NCI-H2107 (cell line): ENCODE measurements around the gene HEG1.
"Not testable (repeated sequence)": the region's sequence is repeated elsewhere in the genome, so short reads cannot be mapped to it uniquely, and the experiment has no call there.

Experiments
- DNase-seq: peaks from one replicate; lab custom pipeline; 2025; lab: John Stamatoyannopoulos, UW

HEG1 gene

DNA sequence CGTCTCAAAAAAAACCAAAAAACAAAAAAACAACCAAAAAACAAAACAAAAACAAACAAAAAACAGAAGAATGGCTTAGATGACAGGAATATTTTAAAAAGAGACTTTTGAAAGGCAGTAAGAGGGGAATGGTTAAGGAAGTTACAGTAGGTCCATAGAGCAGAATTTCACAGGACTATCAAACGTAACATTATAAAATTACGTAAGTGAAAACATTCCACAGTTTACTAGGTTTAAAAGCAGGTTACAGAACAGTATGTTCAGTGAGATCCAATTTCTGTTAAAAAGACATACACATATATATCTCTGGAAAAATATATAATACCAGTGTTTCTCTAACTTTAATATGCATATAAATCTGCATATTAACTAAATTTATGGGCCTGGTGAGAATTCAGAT, 71.0 kb downstream of the HEG1 start:
- DNase-seq, result no peak

DNA sequence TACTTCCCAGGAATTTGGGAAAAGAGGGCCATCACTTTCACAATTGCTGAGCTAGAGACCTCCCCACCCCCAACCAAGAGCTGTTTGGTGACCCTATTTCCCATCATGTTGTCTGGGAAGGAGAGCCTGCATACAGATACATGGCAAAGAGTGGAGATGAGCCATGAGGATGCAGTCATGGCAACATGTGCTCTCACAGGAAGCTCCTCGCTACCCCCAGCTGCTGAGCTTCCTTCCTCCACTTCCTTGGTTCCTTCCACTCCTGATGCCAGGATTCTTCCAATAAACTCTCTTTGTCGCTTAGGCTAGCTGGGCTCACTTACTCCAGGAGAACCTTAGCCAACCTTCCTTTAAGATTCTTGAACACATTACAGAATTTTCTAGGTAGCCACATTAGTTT, 72.9 kb downstream of the HEG1 start:
- DNase-seq, result no peak

DNA sequence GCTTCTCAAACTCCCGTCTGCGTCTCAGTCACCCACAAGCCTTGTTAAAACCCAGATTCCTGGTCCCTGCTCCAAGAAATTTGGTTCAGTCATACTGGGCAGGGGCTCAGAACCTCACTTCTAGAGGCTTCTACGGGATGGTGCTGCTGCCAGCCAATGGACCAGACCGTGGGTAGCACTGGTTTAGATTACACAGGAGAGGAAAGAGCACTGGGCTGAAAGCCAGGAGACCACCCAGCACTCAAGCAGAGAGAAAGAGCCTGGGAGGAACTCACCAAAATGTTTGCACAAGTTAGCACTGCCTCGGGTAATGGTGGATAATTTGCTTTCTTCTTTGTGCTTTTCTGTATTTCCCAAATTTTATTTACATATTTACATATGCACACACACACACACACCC, 74.3 kb downstream of the HEG1 start:
- no peak for DNase-seq

DNA sequence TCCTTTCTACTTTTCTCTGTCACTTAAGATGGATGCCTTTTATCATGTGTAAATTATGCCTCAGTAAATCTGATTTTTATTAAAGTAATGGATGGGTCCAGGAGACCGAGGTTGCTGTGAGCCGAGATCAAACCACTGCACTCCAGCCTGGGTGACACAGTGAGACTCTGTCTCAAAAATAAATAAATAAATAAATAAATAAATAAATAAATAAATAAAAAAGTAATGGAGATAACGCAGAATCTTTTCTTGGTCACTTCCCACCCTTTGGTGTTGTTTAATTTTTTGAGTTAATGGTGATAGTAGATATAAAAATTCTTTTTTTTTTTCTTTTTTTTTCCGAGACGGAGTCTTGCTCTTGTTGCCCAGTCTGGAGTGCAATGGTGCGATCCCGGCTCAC, 77.2 kb downstream of the HEG1 start:
- DNase-seq, result no peak

DNA sequence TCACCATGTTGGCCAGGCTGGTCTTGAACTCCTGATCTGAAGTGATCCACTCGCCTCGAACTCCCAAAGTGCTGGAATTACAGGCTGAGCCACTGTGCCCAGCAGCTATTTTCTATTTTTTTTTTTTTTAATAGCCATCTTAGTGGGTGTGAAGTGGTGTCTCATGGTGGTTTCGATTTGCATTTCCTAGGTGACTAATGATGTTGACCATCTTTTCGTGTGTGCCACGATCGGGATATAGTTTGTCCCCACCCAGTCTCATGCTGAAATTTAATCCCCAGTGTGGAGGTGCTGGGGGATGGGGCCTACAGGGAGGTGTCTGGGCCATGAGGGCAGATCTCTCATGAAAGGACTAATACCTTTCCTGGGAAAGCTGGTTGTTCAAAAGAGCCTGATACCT, 79.4 kb downstream of the HEG1 start:
- DNase-seq, result no peak

DNA sequence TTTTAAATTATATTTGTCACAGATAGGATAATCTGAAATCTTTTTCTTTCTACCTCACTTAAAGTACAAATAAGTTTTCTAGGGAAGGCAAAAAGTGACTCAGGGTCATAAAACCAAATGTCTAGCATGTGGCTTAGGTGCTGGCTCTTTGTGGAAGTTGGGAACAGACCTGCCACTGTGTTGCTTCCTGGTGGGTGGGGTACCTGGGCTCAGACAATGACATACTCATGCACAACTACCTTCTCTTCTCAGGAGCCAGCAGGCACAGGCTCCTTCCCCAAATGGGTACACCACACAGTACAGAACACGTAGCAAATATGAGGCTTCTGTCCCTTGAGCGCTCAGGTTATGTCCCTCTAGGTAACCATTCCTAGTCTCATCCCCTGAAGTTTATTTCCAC, 81.1 kb downstream of the HEG1 start:
- DNase-seq, result no peak

DNA sequence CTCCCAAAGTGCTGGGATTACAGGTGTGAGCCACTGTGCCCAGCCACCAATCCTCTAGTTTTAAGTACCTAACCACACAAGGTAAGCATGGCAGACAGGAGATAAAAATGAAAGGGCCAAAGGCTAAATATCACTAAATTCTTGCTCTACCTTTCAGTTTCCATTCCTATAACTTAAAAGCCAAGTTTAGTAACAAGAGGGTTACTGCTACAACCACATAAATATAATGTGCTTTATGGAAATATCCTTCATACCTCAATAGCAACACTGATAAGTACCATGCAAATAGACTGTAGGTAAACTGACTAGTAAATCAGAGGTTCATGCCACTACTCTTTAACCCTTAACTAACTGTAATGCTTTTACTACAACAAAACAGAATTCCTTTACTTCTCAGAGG, 82.5 kb downstream of the HEG1 start:
- DNase-seq, result no peak

DNA sequence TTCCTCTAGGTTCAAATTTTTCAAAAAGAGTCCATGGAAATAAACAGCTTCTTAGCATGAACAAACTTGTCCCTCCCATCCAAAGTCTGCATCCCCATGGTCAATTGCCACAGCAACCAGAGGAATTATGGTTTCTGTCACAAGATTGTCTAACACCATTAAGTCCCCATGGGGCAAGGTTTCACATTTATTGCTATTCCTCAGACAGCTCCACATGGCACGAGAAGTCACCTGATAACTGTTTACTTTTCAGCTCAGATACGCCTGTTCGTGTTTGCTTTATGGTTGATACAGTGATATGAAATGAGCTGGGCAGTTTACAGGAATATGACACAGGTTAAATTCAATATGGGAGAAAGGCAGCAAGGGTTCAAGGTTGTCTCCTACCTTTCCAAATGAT, 83.3 kb downstream of the HEG1 start:
- DNase-seq, result no peak

DNA sequence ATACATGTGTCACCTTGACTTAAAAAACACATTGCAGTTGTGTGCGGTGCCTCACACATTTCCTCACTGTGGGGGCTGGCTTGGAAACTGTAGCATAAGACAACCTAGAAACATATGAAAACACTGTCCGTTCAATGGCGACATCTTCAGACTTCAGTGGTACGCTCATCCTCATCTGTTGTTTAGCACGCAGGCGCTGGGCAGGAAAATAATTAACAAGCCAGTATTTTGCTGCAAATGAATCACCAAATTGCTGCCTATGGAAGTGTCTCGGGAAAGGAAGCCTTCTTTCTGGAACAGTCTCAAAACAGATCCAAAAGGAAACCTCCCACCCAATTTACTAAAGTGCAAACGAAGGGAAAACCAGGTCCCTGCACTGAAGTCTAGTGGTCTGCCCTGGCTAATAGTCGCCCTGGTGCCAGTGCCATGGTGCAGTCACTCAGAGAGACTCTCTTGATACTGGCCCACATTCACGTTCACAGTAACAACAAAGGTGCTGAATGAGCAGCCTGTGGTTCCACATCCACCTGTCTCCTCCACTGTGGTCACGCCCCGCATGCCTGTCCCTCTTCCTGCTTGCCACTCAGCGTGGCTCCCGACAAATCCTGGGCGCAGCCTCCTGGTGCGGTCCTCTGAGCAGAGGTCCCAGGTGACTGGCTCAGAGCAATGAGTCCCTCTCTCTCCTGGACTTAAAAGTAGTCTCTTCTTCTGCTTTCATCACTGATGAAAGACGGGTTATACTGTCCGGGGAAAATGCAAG, 85.7 kb downstream of the HEG1 start:
- DNase-seq, result no peak

DNA sequence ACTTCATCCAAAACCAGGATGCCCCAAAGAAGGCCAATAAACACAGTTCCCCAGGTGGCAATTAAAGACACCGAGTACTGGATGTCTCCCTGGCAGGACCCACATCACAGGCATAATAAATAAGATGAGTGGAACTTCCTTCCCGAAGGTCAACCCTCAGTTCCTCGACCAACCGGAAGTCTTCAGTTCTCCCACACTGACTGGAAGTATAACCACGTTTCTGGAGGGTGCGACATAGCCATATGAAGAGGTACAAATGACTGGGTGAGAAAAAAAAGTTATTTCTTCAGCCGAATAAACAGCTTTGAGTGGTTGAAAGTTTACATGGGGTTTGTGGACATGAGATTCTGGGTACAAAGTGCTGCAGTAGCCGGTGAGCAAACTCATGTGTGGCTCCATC, 86.6 kb downstream of the HEG1 start:
- no peak for DNase-seq

DNA sequence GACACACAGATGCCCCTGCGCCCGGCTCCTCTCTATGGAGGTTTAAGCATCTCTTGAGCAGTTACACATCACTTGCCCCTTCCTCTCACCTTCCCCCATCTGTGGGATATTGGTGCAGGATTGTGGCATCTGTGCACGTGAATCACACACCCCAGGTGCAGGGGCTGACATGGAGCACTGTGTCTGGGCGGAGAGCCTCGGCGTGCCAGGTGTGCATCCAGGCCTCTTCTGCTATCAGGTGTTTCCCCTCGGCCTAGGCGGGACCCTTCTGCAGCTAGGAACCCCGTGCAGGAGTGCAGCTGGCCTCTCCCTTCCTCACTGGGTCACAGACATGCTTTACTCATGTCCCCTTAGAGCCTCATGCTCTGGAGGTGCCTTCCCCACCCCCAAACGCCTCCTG, 87.8 kb downstream of the HEG1 start:
- DNase-seq, result no peak

DNA sequence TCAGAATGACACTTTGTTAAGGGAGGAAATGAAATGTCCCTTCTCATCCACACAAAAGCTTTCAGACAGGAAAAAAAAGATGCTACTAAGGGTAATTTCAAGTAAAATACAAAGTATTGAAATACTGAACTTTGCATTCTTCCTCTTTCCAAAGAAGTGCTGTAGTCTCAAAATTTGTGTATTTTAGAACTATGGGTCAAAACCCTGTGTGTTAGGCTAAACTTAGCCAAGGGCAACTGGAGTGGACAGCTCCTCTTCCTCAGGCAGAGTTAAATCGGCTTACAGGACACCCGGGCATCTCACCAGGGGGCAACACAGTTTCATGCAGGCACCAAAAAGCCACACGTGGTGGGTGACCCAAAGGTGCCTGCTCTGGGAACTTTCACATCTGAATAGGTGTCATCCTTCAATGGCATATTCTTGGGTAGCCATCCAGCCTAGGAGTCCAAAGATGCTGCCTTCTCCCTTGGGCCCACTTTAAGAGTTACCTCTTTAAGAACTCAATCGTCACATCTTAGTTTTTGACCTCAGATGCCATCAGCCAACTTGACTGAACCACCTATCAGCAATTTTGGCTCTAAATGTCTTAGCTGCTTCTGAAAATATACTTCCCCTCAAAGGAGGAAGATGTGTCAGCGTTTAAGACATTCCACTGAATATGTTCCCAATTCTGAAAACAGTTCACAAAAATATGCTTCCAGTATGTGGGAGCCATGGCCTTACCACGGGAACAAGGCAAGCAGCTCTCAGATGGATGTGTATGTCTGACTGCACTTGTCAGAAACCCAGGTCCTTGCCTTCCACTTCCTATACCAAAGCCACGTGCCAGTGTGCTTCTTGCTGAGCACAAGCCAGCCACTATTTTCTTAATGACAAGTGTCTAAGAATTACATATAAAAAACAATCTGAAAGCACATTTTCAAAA, 89.0 kb downstream of the HEG1 start:
- DNase-seq, result no peak

DNA sequence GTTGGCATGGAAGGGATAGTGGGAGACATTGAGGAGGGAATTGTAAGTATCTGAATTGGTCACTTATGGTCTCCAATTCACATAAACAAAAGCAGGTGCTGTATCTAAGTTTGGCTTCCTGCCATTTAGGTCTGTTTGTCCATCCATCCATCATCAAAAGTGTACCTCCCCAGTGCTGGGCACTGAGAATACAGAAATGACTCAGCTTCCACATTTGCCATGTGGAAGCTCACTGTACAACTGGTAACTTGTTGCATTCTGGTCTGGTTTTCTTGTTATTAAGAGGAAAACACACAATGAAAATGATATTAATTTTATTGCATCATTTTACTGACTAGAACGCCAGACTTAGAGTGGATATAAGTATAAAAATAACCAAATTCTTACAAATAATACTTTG, 90.4 kb downstream of the HEG1 start:
- DNase-seq, result no peak

DNA sequence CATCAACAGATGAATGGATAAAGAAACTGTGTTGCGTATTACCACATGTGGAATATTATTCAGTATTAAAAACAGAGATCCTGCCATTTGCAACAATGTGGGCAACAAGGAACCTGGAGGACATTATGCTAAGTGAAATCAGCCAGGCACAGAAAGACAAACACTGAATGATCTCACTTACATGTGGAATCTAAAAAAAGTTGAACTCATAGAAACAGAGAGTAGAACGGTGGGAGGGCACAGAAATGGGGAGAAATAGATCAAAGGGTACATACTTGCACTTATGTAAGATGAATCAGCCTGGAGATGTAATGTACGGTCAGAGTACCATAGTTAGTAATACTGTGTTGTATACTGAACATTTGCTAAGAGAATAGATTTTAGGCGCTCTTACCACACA, 91.4 kb downstream of the HEG1 start:
- no peak for DNase-seq

DNA sequence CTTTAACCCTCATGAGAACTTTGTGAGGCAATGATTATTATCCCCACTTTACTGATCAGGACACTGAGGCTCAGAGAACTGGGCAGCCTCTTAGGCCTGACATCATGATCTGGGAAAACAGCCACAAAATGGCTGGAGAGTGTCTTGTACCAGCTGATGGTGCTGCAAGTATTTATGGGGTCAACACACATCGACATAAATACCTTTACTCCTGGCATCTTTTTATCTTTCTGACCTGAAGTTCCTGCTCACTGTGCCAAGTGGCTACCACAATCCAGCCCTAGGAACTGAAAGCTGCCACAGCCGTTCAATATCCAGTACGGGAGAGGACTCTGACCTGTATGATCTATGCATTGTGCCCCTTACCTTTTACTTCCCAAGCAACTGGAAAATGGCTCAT, 92.0 kb downstream of the HEG1 start:
- DNase-seq, result no peak

DNA sequence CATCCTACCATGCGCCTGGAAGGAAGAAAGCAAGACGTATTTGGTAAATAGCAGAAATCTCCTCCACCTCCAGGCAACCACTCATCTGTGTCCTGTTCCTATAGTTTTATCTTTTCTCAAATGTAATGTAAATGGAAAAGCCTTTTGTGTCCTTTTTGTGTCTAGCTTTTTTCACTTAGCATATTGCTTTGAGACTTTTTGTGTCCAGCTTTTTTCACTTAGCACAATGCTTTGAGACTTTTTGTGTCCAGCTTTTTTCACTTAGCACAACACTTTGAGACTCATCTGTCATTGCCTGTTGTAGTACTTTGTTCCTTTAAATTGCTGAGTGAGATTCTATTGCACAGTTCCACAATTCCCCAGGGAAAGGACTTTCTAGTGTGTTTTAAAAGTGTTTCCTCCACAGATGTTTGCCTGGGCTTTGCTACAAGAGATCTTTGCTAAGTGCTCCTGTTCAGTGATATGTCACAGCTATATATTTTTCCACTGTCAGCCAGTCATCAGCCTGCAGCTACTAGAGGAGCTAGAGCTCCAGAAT, 93.3 kb downstream of the HEG1 start:
- DNase-seq, result no peak

DNA sequence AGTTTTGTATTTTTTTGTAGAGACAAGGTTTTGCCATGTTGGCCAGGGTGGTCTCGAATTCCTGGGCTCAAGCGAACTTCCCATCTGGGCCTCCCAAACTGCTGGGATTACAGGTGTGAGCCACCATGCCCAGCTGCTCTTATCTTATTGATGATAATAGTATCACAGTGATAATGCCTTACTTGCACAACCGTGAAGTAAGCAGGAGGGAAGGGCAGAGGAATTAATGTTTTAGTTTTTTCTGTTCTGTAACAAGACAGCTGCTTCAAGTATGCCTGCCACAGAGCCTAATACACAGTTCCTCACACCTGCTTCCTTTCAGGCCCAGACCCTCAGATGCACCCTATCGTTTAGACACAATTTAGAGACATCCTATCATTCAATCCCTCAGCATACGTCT, 95.1 kb downstream of the HEG1 start:
- no peak for DNase-seq

DNA sequence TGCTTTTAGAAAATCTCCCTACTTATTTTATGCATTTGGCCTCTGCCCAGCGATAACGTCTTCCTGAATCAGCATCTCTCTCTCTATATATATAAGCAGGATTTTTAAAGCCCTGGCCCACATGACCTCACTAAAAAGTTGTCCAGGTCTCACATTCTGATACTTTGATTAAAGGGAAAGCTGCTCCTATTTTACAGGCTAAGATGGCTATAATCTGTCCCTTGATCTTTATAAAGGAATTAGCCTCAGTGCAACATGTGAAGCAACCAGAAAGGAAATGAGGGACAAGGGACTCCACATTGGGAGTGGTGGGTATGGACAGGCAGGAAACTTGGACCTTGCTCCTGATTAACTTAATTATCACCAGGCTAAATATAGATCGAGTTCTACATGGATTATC, 95.7 kb downstream of the HEG1 start:
- no peak for DNase-seq

DNA sequence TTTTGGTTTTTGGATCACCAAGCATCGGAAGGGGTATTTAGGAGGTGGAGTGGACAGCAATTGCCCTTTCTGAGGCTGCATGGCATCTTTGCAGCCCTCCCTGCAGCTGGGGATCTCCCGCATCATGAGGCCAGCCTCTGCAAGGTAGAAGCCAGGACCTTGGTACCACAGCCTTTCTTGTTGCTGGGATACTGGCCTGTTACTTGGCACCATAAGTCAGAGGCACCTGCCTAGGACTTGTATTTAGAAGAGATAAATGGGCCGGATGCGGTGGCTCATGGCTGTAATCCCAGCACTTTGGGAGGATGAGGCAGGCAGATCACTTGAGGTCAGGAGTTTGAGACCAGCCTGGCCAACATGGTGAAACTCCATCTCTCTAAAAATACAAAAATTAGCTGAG, 97.8 kb downstream of the HEG1 start:
- not testable (repeated sequence) for DNase-seq

DNA sequence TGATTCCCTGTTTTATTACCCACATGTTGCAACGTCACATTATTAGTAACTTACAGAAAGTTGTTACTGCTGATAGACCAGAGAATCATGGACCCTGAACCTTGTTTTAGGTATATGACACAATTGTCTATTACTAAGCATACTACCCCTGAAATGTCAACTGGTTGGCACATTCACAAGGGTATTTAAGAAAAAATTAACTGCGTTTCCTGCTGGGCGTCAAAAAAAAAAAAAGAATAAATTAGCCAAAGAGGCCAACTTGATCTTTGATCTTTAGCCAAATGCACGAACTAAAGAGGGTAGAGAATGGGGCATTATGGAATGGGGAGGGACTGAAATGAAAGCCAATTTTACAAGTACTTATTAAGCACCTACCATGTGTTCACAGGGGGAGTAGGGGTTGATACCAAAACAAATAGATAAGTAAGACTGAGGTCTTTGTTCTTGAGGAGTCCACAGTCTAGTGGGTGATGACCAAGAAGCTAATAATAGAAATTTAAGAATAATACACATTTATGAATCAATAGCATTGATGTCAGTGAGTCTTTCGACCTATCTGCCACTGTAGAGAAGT, 103.4 kb downstream of the HEG1 start:
- no peak for DNase-seq

DNA sequence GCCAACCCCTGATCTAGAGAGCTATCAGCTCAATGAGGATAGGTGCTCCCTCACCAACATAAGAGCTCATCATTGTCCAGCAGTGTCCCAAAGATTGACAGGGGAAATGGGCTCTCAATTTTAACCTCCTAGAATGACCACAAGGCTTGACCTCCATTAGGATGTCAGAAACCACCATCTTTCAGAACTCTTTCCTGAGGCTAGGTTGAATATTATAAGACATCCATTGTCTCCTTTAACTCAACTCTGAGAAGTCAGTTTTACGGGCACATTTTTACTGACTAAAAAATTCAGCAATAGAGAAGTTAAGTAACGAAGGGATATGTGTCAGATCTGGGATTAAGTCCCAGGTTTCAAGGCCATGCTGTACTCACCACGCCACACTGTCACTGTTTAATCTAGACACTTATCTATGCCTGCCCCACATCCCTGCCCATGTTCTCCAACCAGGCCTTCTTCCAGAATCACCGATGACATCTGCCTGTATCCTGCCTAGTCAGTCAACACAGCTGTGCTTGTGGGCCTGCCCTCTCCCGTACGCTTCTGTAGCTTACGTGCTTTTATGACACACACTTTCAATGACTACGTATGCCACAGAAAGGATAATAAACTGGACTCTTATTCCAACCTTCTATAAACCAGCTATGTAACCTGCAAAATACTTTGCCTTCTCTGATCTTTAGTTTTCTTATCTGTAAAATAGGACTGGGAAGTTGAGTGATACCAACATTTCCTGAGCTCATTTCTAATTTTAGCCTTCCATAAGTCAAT, 104.1 kb downstream of the HEG1 start:
- no peak for DNase-seq

DNA sequence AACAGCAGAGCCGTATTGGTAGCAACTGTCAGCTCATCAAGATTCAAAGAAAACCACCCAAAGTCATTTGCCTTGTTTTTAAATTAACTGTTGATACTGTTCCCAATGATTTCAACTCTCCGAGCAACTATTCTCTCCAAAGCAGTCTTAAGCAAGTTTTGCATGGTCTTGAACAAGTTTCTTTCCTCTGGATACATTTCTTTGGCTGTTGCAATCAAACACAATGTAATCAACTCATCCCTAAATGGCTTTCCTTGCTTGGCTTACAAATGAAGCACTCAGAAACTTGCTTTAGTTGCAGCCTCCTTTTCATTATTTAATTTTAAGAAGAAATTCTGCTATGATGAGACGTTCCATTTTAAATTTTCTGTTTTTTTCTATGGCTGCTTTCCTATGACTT, 105.8 kb downstream of the HEG1 start:
- no peak for DNase-seq
